Astrocyte (in vitro differentiated cells and primary cell): Measurements from ENCODE around the gene PIGL. TPM values are rescaled to one million over a fixed set of nuclear protein-coding genes. Genes with fewer than 3 reads are reported as not detected.
A peak's percentile ranks its signal among the peaks of the same experiment; 100 is the strongest.

Experiments
- DNase-seq: peaks from one replicate; pipeline ENCODE4 v3.0.0-alpha.2; 2010; ENCODE audit warnings: low read depth
- FAIRE-seq: peaks from 2 replicates; lab custom pipeline; 2011; peaks lifted over from hg19 to GRCh38; lab: Jason Lieb, UNC
- H2AFZ ChIP-seq: 2 replicates; pipeline ENCODE4 v1.6.0; 2012; ENCODE audit warnings: low read depth, low read length, inconsistent platforms
- H3K27ac ChIP-seq: 2 replicates; pipeline ENCODE4 v1.5.1; 2011; ENCODE audit warnings: low read depth, low read length, inconsistent platforms
- H3K27me3 ChIP-seq: 2 replicates; pipeline ENCODE4 v1.6.0; 2011; ENCODE audit warnings: low read length, inconsistent platforms; ENCODE audit not compliant: insufficient read depth
- H3K36me3 ChIP-seq: 2 replicates; pipeline ENCODE4 v1.5.1; 2011; ENCODE audit warnings: low read length, inconsistent platforms; ENCODE audit not compliant: insufficient read depth
- H3K4me1 ChIP-seq: 2 replicates; pipeline ENCODE4 v1.5.1; 2011; ENCODE audit warnings: low read length, inconsistent platforms; ENCODE audit not compliant: insufficient read depth
- H3K4me2 ChIP-seq: 2 replicates; pipeline ENCODE4 v1.6.0; 2012; ENCODE audit warnings: low read length, inconsistent platforms
- H3K4me3 ChIP-seq: 2 replicates; pipeline ENCODE4 v1.5.1; 2011; ENCODE audit warnings: low read depth, mild to moderate bottlenecking, low read length, inconsistent platforms; ENCODE audit not compliant: insufficient read depth
- H3K79me2 ChIP-seq: 2 replicates; pipeline ENCODE4 v1.6.0; 2012; ENCODE audit warnings: mild to moderate bottlenecking, low read length, inconsistent platforms; ENCODE audit not compliant: insufficient read depth
- H3K9ac ChIP-seq: 2 replicates; pipeline ENCODE4 v1.6.0; 2012; ENCODE audit warnings: mild to moderate bottlenecking, low read length, inconsistent platforms
- H3K9me3 ChIP-seq: 2 replicates; pipeline ENCODE4 v1.5.1; 2012; ENCODE audit warnings: low read depth, mild to moderate bottlenecking, low read length, inconsistent platforms; ENCODE audit not compliant: insufficient read depth
- H4K20me1 ChIP-seq: 2 replicates; pipeline ENCODE4 v1.6.0; 2012; ENCODE audit warnings: low read length, inconsistent platforms; ENCODE audit not compliant: insufficient read depth
- H3K27ac Mint-ChIP-seq: one replicate; pipeline ENCODE4 v1.8.0; 2021; ENCODE audit warnings: mild to moderate bottlenecking, mixed read lengths; ENCODE audit not compliant: unreplicated experiment
- H3K27me3 Mint-ChIP-seq: one replicate; pipeline ENCODE4 v1.8.0; 2021; ENCODE audit warnings: low read depth, mixed read lengths; ENCODE audit not compliant: unreplicated experiment
- H3K36me3 Mint-ChIP-seq: one replicate; pipeline ENCODE4 v1.8.0; 2021; ENCODE audit warnings: low read depth, mixed read lengths; ENCODE audit not compliant: unreplicated experiment
- H3K4me1 Mint-ChIP-seq: one replicate; pipeline ENCODE4 v1.8.0; 2021; ENCODE audit warnings: low read depth, mixed read lengths; ENCODE audit not compliant: unreplicated experiment
- H3K4me3 Mint-ChIP-seq: one replicate; pipeline ENCODE4 v1.8.0; 2021; ENCODE audit warnings: mild to moderate bottlenecking, moderate library complexity, mixed read lengths; ENCODE audit not compliant: unreplicated experiment
- H3K9me3 Mint-ChIP-seq: one replicate; pipeline ENCODE4 v1.8.0; 2021; ENCODE audit warnings: mild to moderate bottlenecking, mixed read lengths; ENCODE audit not compliant: unreplicated experiment
- EZH2 ChIP-seq: IDR thresholded peaks from 2 replicates; pipeline ENCODE4 v1.6.1; 2012; ENCODE audit warnings: mild to moderate bottlenecking, low read length, inconsistent platforms; ENCODE audit not compliant: insufficient read depth
- total RNA-seq: library from RNA; stranded (reverse); gene quantifications from 2 replicates; pipeline ENCODE4 v1.2.1, GENCODE V29; 2021
- TF ChIP-seq, protein P1 (sequence below): IDR thresholded peaks from 2 replicates; pipeline ENCODE4 v1.5.1; 2011; ENCODE audit warnings: low read depth, mild to moderate bottlenecking, inconsistent platforms, low read length, moderate library complexity; ENCODE audit not compliant: insufficient read depth

PIGL gene
- total RNA-seq, 1 donor from 2014 or later, result 21.9 TPM

DNA sequence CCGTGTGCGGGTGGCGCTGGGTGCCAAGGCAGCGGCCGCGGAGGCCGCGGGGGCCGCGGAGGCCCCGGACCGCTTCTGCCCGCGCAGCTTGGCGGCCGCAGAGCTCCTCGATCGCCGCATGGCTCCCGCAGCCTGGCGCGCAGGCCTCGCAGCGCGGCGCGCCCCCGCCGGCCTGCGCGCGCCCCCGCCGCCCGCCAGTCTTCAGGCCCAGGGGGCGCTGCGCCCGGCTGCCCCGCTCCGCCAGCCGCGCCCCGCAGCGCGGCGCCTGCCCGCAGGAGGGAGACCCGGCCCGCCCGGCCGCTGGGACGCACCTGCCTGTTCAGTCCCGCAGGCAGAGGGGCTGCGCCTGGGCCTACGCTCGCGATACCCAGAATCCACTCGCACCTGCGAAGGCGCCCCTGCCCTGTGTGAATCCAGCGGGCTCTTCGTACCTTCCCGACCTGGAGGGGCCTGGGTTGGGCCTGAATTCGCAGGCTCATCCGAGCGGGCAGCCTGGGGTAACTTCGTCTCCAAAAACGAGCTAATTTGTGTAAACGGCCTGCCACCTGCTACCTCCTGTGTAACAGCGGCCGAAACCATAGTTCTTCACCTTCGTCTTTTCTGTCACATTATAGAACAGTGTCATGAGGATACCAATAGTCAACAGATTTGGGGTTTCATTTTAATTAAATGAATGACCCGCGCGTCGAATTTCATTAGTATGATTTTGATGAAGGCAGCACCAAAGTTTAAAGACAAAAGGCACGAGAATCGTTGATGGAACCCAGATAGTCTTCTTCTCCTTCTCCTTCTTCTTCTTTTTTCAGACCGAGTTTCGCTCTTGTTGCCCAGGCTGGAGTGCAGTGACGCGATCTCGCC is 136.5 kb downstream of the PIGL start, which contains the start of gene CENPV:
TSS of gene CENPV (minus strand) at position 153 of the 858 bp plus-strand sequence. CDS start at position 120, 33 bp downstream.
- Histone ChIP-seq H3K9ac (peak within 1 kb of the TSS; percentile 85), H3K9me3 (no peaks in the 10 kb centered on the region), H3K36me3 (peaks cover 8% of the 10 kb centered on the region), H3K4me2 (peak within 1 kb of the TSS; percentile 98), H3K4me1 (peaks cover 3% of the 10 kb centered on the region), H3K27ac (peak within 1 kb of the TSS; percentile 51), H3K79me2 (peaks cover 32% of the 10 kb centered on the region), H4K20me1 (peaks cover 4% of the 10 kb centered on the region), H2AFZ (peak within 1 kb of the TSS; percentile 85), H3K4me3 (peak within 1 kb of the TSS; percentile 88), H3K27me3 (no peaks in the 10 kb centered on the region)
- TF ChIP-seq, protein P1, sequence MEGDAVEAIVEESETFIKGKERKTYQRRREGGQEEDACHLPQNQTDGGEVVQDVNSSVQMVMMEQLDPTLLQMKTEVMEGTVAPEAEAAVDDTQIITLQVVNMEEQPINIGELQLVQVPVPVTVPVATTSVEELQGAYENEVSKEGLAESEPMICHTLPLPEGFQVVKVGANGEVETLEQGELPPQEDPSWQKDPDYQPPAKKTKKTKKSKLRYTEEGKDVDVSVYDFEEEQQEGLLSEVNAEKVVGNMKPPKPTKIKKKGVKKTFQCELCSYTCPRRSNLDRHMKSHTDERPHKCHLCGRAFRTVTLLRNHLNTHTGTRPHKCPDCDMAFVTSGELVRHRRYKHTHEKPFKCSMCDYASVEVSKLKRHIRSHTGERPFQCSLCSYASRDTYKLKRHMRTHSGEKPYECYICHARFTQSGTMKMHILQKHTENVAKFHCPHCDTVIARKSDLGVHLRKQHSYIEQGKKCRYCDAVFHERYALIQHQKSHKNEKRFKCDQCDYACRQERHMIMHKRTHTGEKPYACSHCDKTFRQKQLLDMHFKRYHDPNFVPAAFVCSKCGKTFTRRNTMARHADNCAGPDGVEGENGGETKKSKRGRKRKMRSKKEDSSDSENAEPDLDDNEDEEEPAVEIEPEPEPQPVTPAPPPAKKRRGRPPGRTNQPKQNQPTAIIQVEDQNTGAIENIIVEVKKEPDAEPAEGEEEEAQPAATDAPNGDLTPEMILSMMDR, result no peak
- no peak for TF ChIP-seq EZH2
- Mint-ChIP-seq H3K27me3 (peaks cover 4% of the 10 kb centered on the region), H3K4me3 (peak within 1 kb of the TSS; percentile 92), H3K36me3 (no peaks in the 10 kb centered on the region), H3K9me3 (no peaks in the 10 kb centered on the region), H3K27ac (peak within 1 kb of the TSS; percentile 88), H3K4me1 (peaks cover 2% of the 10 kb centered on the region)
- peak; percentile 27 for DNase-seq
- FAIRE-seq, result no peak

DNA sequence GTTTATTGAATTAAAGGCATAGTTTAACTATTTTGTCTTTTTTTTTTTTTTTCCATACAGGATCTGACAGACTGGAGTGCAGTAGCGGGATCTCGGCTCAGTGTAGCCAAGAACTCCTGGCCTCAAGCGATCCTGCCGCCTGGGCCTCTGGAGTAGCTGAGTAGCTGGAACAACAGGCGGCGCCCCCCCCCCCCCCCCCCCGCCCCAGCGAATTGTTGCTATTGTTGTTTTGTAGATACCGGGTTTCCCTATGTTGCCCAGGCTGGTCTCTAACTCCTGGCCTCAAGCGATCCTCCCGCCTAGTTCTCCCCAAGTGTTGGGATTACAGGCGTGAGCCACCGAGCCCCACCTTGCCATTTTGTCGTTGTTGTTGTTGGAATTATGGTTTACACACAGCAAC is 137.6 kb downstream of the PIGL start:
- no peak overlapping the region for H3K27ac Mint-ChIP-seq
- H3K79me2 ChIP-seq, result peaks cover 32% of the 10 kb centered on the region
- H3K9me3 Mint-ChIP-seq, result no peaks in the 10 kb centered on the region
- peak overlapping the region; percentile 68 for H3K4me3 Mint-ChIP-seq
- no peak overlapping the region for H3K4me3 ChIP-seq
- no peak for DNase-seq
- no peak overlapping the region for H3K9ac ChIP-seq
- no peak overlapping the region for H3K27ac ChIP-seq
- H3K27me3 Mint-ChIP-seq, result peaks cover 4% of the 10 kb centered on the region
- no peak overlapping the region for H3K4me2 ChIP-seq
- H3K4me1 ChIP-seq, result peaks cover 3% of the 10 kb centered on the region
- no peaks in the 10 kb centered on the region for H3K27me3 ChIP-seq
- peaks cover under 1% of the 10 kb centered on the region for H4K20me1 ChIP-seq
- peaks cover 2% of the 10 kb centered on the region for H3K4me1 Mint-ChIP-seq
- no peak overlapping the region for H2AFZ ChIP-seq
- H3K9me3 ChIP-seq, result no peaks in the 10 kb centered on the region
- no peak for TF ChIP-seq EZH2
- TF ChIP-seq, protein P1, result no peak
- H3K36me3 Mint-ChIP-seq, result no peaks in the 10 kb centered on the region
- H3K36me3 ChIP-seq, result peaks cover 3% of the 10 kb centered on the region
- FAIRE-seq, result no peak

DNA sequence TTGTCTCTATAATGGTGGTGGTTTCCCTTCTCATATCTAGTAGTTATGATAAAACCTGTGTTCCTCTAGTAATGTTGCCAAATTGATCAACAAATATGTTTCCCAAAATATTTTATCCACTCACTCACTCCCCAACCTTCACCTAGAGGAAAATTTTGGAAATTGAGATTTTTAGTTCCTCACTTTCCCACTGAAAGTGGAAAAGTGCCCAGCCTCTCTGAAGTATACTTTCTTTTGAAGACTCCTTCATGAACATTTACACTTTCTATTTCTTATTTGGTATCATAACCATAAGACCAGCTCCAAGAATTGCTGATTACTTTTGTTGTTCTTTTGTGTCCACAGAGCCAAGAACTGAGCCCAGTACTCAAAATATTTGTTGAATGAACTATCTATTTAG is 141.4 kb downstream of the PIGL start:
- Histone ChIP-seq H2AFZ (no peak overlapping the region), H3K4me2 (no peak overlapping the region), H3K4me1 (peaks cover 3% of the 10 kb centered on the region), H3K4me3 (no peak overlapping the region), H3K9me3 (no peaks in the 10 kb centered on the region), H4K20me1 (no peaks in the 10 kb centered on the region), H3K36me3 (no peaks in the 10 kb centered on the region), H3K9ac (no peak overlapping the region), H3K27ac (no peak overlapping the region), H3K27me3 (no peaks in the 10 kb centered on the region), H3K79me2 (peaks cover 3% of the 10 kb centered on the region)
- H3K4me1 Mint-ChIP-seq, result no peaks in the 10 kb centered on the region
- no peaks in the 10 kb centered on the region for H3K9me3 Mint-ChIP-seq
- FAIRE-seq, result no peak
- peaks cover 4% of the 10 kb centered on the region for H3K27me3 Mint-ChIP-seq
- TF ChIP-seq, protein P1, result no peak
- TF ChIP-seq EZH2, result no peak
- no peak overlapping the region for H3K4me3 Mint-ChIP-seq
- no peaks in the 10 kb centered on the region for H3K36me3 Mint-ChIP-seq
- H3K27ac Mint-ChIP-seq, result no peak overlapping the region
- DNase-seq, result no peak
